Activated CD4-positive, CD25-positive, alpha-beta regulatory T cell (primary cell): Measurements from ENCODE around the gene SND1.
"Not testable (repeated sequence)": the region's sequence is repeated elsewhere in the genome, so short reads cannot be mapped to it uniquely, and the experiment has no call there.

Experiments used
- DNase-seq, 4 experiments: peaks; one replicate each; lab custom pipeline; 2025; lab: John Stamatoyannopoulos, UW

The SND1 gene

DNA sequence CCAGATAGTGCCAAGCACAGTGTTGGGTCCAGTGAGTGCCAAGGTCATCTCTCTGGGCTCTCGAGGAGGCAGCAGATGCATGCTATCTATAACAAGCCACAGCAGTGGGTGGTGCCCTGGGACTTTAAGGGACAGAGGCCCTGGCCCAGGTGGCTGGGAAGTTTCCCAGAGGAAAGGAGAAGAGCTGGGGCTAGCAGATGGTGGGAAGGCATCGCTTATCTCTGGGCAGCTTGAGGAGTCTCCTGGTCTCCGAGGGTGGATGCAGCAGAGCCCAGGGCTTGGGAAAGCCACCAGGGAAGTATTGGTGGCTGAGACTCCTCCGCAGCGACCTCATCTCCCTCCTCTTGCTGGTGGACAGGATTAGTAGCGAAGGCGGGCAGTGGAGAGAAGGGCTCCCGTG, 442.7 kb downstream of the SND1 start:
- no peak for DNase-seq

- DNase-seq = no peak
Measured at GRCh38 chr7:128097211-128097731, 445.3 kb downstream of the SND1 start.

GRCh38 chr7:128098629-128099028, 446.6 kb downstream of the SND1 start:
- DNase-seq = no peak

- DNase-seq = no peak
Measured at GRCh38 chr7:128099204-128099671, 447.2 kb downstream of the SND1 start.

GRCh38 chr7:128100225-128100948, 448.4 kb downstream of the SND1 start:
- no peak for DNase-seq

DNA sequence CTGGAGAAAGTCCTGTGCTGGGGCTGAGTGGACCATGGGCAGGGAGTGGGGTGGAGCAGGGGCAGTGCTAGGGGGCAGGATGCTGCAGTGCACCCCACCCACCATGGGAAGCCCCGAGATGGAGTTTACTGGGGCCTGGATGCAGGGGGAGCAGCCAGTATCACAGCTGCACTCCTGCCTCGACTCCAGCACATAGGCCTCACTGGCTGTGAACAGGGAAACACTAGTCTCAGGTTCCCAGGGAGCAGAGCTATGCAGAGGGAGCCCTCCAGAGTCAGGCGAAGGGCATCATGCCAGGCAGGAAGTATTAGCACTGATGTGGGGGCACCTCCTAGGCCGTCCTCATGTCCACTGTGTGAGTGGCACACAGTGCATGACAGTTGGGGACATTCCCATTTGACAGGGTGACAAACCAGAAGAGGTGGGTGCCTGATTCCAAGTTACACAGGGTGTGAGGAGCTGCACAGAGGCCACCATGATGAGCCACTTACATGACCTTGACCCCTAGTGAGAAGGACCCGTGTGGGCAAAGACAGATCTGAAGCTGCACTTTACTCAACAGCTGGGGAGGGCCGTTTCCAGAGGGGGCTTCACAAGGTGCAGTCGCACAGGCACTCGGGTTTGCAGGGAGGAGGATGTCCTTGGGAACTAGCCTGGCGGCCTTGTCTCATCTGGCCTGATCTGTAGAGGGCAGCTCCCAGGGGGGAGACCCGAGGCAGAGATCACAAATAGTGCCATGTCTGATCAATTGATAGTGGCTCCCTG, 449.1 kb downstream of the SND1 start:
- DNase-seq = no peak

GRCh38 chr7:128102490-128103291, 450.7 kb downstream of the SND1 start:
- no peak for DNase-seq

- DNase-seq = no peak
Measured at GRCh38 chr7:128103498-128104107, 451.6 kb downstream of the SND1 start.

DNA sequence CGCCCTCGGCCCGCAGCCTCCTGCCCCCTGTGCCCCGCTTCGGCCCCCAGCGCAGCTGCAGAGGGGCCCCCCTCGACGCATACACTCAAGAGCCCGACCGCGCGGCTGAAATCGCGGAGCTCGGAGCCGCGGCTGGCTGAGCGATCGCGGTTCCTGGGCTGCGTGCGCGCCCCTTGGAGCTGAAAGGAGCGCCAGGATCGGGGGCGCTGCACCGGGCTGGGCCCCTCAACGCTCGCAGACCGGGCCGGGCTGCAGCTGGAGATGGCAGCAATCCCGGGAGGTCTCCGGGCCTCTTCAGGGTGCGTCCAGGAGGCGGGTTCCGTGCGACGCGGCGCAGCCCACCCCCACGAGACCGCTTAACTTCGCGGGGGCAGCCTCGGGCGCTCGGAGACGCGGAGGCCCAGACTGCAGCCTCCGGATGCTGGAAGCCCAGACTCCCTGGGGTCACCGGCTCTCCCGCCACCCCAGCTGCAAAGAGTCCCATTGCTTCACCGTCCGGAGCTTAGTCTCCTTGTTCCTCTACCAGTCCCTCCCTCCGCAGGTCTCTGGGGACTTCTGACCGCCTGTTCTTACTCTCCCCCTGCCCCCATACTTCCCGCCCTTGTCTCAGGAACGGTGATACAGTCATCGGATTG, 452.2 kb downstream of the SND1 start:
- DNase-seq = no peak

DNA sequence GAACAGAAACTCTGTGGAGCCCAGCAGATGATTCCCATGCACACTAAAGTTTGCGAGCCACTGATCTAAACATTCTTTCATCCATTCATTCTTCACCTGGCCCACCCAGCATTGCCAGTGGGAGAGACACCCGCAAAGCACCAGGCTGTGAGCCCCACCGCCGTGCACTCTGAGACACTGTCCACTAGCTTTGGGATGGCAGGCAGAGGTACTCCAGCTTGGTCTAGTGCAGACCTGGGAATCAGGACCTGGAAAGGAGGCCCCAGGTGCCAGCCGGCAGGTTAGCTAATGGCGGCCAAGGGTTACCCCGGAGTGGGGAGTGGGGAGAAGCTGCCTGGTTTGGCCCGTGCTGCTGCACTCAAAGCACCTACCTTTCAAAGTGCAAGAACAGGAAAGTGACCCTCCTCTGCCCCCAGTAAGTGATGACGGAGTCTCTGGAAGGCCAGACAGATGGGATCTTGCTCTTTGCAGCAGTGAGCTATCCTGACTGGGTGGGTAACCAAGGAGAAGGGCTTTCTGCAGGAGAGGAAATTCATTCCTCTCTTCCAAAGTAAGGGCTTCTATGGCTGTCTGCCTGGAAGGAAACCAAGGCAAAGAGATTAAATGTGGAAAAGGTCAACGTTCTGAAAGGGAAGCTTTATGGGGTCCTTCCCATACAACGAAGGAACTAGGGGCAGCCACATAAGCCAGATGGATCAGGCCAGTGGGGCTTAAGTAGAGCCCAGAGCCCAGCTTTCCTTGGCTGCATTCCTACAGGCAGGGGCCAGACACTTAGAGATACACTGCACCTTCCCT, 453.4 kb downstream of the SND1 start:
- no peak for DNase-seq

GRCh38 chr7:128106821-128107220, 454.8 kb downstream of the SND1 start:
- DNase-seq = no peak

- not testable (repeated sequence) for DNase-seq
Measured at GRCh38 chr7:128107516-128107915, 455.5 kb downstream of the SND1 start.

DNA sequence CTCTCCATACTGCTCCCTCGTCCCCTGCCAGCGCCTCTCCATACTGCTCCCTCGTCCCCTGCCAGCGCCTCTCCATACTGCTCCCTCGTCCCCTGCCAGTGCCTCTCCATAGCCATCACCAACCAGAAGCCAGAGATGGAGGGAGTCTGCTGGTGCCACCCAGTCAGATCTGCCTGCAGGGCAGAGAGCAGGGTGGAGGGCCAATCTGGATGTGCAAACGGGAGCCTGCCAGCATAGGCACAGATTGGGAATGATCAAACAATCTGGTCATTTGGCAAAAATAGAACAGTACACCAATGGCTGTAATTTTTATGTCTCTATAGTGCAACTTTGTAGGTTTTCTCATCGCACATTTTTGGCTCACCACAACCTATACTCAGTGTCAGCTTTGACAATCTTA, 456.1 kb downstream of the SND1 start:
- DNase-seq = no peak

GRCh38 chr7:128108641-128109423, 456.8 kb downstream of the SND1 start:
- DNase-seq = no peak

- DNase-seq = not testable (repeated sequence)
Measured at GRCh38 chr7:128109424-128109969, 457.5 kb downstream of the SND1 start.

DNA sequence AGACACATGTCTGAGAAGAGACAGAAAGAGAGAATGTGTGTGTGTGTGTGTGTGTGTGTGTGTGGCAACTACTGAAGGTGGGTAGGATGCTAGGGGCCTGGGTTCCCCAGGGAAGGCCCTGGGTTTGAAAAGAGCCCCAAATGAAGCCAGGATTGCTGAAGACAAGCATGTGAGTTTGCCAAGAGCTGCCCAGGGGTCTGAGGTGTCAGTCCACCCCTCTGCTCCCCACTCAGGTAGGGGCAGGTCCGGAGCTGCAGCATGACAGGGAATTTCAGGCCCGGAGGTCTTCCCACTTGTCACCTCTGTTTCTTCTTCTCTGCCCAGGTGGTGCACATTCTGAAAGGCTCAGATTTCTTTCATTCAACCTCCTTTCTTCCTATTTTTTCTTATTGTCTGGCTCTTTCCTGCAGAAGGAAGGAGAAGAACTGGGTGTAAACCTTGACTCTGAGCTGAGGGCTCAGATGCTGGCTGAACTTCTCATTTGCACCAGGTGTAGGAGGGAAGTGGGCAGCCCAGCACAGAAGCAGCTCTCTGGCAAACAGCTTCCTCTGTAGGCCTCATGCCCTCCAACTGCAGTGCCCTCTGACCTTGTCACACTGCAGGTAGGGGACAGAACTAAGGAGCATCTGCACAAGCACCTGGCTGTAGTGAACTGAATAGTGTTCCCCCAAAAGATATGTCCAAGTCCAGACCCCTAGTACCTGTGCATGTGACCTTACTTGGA, 458.8 kb downstream of the SND1 start:
- no peak for DNase-seq

GRCh38 chr7:128112018-128112780, 460.2 kb downstream of the SND1 start:
- no peak for DNase-seq

DNA sequence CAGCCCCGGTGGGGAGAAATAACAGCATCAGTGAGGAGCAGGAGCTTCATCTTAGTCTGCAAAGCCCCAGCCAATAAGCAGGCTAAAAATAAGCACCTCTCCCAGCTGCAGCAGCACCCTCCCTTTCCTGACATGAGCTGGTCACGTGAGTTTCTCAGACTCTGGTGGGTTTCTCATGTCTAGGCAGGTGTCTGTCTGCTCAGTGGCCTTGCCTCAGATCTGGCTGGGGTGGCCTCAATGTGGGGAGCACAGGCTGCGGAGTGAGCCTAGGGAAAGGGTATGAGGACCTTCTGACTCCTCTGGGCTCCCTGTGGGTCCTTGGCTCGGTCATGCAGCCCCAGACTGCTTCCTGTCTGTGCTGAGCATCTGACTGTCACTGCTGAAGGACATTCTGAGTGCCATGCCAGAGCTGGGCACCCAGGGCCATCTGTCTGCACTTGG, 460.8 kb downstream of the SND1 start:
- no peak for DNase-seq
